ENCODE results near the gene PTPRN2.
"Not testable (repeated sequence)": the region's sequence is repeated elsewhere in the genome, so short reads cannot be mapped to it uniquely, and the experiment has no call there.

The PTPRN2 gene

GRCh38 chr7:158422887-158423560, 164.6 kb downstream of the PTPRN2 start:
- H3K9me3 Mint-ChIP-seq = peaks cover 11% of the 10 kb centered on the region
- peaks cover 2% of the 10 kb centered on the region for H3K4me1 Mint-ChIP-seq
- no peak for TF ChIP-seq CTCF (IDR thresholded peaks at IDR 0.05)
- no peaks in the 10 kb centered on the region for H3K36me3 Mint-ChIP-seq (ENCODE audit: low read depth)
- no peak for DNase-seq
- H3K27ac Mint-ChIP-seq = no peak overlapping the region
- no peak overlapping the region for H3K4me3 Mint-ChIP-seq
- peaks cover 12% of the 10 kb centered on the region for H3K27me3 Mint-ChIP-seq (ENCODE audit: low read depth, poor library complexity)

GRCh38 chr7:158422196-158422886, 165.3 kb downstream of the PTPRN2 start:
- no peaks in the 10 kb centered on the region for H3K4me1 Mint-ChIP-seq
- H3K27ac Mint-ChIP-seq = no peak overlapping the region
- H3K9me3 Mint-ChIP-seq = peaks cover 15% of the 10 kb centered on the region
- H3K36me3 Mint-ChIP-seq (ENCODE audit: low read depth) = no peaks in the 10 kb centered on the region
- H3K4me3 Mint-ChIP-seq = no peak overlapping the region
- DNase-seq = no peak
- H3K27me3 Mint-ChIP-seq (ENCODE audit: low read depth, poor library complexity) = peaks cover 15% of the 10 kb centered on the region
- no peak for TF ChIP-seq CTCF (IDR thresholded peaks at IDR 0.05)

- H3K9me3 Mint-ChIP-seq = peaks cover 19% of the 10 kb centered on the region
- H3K4me1 Mint-ChIP-seq = no peaks in the 10 kb centered on the region
- TF ChIP-seq CTCF (IDR thresholded peaks at IDR 0.05) = no peak
- H3K27me3 Mint-ChIP-seq (ENCODE audit: low read depth, poor library complexity) = peaks cover 18% of the 10 kb centered on the region
- no peaks in the 10 kb centered on the region for H3K36me3 Mint-ChIP-seq (ENCODE audit: low read depth)
- DNase-seq = no peak
- H3K4me3 Mint-ChIP-seq = no peak overlapping the region
- no peak overlapping the region for H3K27ac Mint-ChIP-seq
Measured at GRCh38 chr7:158421361-158421760, 166.3 kb downstream of the PTPRN2 start.

- H3K4me3 Mint-ChIP-seq = no peak overlapping the region
- H3K36me3 Mint-ChIP-seq (ENCODE audit: low read depth) = no peaks in the 10 kb centered on the region
- peaks cover 21% of the 10 kb centered on the region for H3K27me3 Mint-ChIP-seq (ENCODE audit: low read depth, poor library complexity)
- peaks cover 21% of the 10 kb centered on the region for H3K9me3 Mint-ChIP-seq
- no peak for DNase-seq
- no peaks in the 10 kb centered on the region for H3K4me1 Mint-ChIP-seq
- H3K27ac Mint-ChIP-seq = no peak overlapping the region
- no peak for TF ChIP-seq CTCF (IDR thresholded peaks at IDR 0.05)
Measured at GRCh38 chr7:158420591-158421340, 166.9 kb downstream of the PTPRN2 start.

- no peak for DNase-seq
- Mint-ChIP-seq H3K36me3 (ENCODE audit: low read depth) (no peaks in the 10 kb centered on the region), H3K4me3 (no peak overlapping the region), H3K4me1 (peaks cover 14% of the 10 kb centered on the region), H3K27me3 (ENCODE audit: low read depth, poor library complexity) (peaks cover 21% of the 10 kb centered on the region), H3K27ac (no peak overlapping the region), H3K9me3 (peaks cover 21% of the 10 kb centered on the region)
- TF ChIP-seq CTCF (IDR thresholded peaks at IDR 0.05) = no peak
Measured at GRCh38 chr7:158419238-158419785, 168.3 kb downstream of the PTPRN2 start.

- Mint-ChIP-seq H3K27me3 (ENCODE audit: low read depth, poor library complexity) (peaks cover 21% of the 10 kb centered on the region), H3K9me3 (peaks cover 21% of the 10 kb centered on the region), H3K4me1 (peaks cover 20% of the 10 kb centered on the region)
- H3K27ac Mint-ChIP-seq; DNase-seq; H3K4me3 Mint-ChIP-seq; H3K36me3 Mint-ChIP-seq (ENCODE audit: low read depth): not testable (repeated sequence)
Measured at GRCh38 chr7:158418395-158418794, 169.2 kb downstream of the PTPRN2 start.

All from nephron progenitor cell (in vitro differentiated cells).